ENCODE data around the gene ARL10.

ARL10 gene, protein sequence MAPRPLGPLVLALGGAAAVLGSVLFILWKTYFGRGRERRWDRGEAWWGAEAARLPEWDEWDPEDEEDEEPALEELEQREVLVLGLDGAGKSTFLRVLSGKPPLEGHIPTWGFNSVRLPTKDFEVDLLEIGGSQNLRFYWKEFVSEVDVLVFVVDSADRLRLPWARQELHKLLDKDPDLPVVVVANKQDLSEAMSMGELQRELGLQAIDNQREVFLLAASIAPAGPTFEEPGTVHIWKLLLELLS

GRCh38 chr5:176365351-176366231 lies at the start of gene ARL10:
Gene ARL10 (plus strand): TSS chr5:176365487. CDS start chr5:176365564, 77 bp downstream.
- no peak within 1 kb of the TSS for H3K27ac ChIP-seq (ENCODE audit: low read length)

DNA sequence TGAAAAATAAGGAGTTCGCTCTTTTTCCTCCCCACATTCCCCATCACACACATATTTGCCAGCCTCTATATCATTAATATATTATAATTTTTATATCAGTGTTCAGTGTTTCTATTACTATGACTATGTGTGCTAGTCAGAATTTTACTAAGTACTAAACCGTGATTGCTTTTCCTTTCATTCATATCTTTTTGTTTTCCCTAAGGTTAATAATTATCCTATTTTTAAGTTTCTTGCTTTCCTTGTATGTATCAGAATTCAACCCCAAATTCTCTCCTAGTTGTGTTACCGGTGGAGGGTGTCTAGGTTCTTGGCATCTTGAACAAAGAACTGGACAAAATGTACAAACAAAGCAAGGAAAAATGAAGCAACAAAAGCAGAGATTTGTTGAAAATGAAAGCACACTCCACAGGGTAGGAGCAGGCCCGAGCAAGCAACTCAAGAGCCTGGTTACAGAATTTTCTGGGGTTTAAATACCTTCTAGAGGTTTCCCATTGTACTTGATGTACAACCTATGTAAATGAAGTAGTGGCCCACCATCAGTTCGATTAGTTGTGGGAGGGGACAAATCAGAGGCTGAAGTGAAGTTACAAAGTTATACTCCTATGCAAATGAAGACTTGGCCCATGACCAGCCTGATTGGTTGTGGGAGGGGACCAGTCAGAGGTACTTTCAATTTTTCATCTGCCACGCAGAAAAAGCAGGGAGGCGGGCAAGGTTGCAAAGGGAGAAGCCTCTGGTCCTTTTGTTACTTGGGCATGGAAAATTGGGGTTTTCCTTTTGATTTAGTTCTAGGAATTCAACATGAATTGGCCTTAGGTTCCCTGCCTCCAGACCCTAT lies 47.5 kb upstream of the ARL10 start:
- Histone ChIP-seq H3K9me3 (ENCODE audit: control insufficient read depth in 1 of 2, low read length in 2 of 2) (no peaks in the 10 kb centered on the region), H3K4me3 (ENCODE audit: low read depth in 1 of 2, low read length in 2 of 2) (no peak overlapping the region), H3K36me3 (ENCODE audit: control insufficient read depth in 1 of 2, insufficient read depth in 2 of 2, low read length in 2 of 2) (peaks cover 19 to 29% of the 10 kb centered on the region in 2 donors), H3K27me3 (ENCODE audit: low read depth, low read length) (no peaks in the 10 kb centered on the region), H3K4me1 (ENCODE audit: control insufficient read depth in 1 of 2, insufficient read depth in 2 of 2, low read length in 2 of 2) (no peaks in the 10 kb centered on the region), H3K27ac (ENCODE audit: low read length) (no peak overlapping the region)

More at GRCh38 chr5:176365351-176366231, at the start of gene ARL10:
- H3K9me3 ChIP-seq (ENCODE audit: control insufficient read depth in 1 of 2, low read length in 2 of 2), result no peaks in the 10 kb centered on the region
- H3K4me1 ChIP-seq (ENCODE audit: control insufficient read depth in 1 of 2, insufficient read depth in 2 of 2, low read length in 2 of 2), result peaks cover 0 to 14% of the 10 kb centered on the region in 2 donors
- peak within 1 kb of the TSS; percentile 67 to 94 for H3K4me3 ChIP-seq (ENCODE audit: low read depth in 1 of 2, low read length in 2 of 2)
- no peaks in the 10 kb centered on the region for H3K27me3 ChIP-seq (ENCODE audit: low read depth, low read length)
- peaks cover 0 to 25% of the 10 kb centered on the region in 2 donors for H3K36me3 ChIP-seq (ENCODE audit: control insufficient read depth in 1 of 2, insufficient read depth in 2 of 2, low read length in 2 of 2)

- H3K27ac ChIP-seq (ENCODE audit: low read length), result no peak overlapping the region
- no peaks in the 10 kb centered on the region for H3K4me1 ChIP-seq (ENCODE audit: control insufficient read depth in 1 of 2, insufficient read depth in 2 of 2, low read length in 2 of 2)
- no peaks in the 10 kb centered on the region for H3K9me3 ChIP-seq (ENCODE audit: control insufficient read depth in 1 of 2, low read length in 2 of 2)
- H3K36me3 ChIP-seq (ENCODE audit: control insufficient read depth in 1 of 2, insufficient read depth in 2 of 2, low read length in 2 of 2), result peaks cover 27 to 39% of the 10 kb centered on the region in 2 donors
- no peak overlapping the region for H3K4me3 ChIP-seq (ENCODE audit: low read depth in 1 of 2, low read length in 2 of 2)
- no peaks in the 10 kb centered on the region for H3K27me3 ChIP-seq (ENCODE audit: low read depth, low read length)
These were observed 45.3 kb upstream of the ARL10 start for GRCh38 chr5:176319827-176320554.

- Histone ChIP-seq H3K27me3 (ENCODE audit: low read depth, low read length) (no peaks in the 10 kb centered on the region), H3K4me3 (ENCODE audit: low read depth in 1 of 2, low read length in 2 of 2) (no peak overlapping the region), H3K4me1 (ENCODE audit: control insufficient read depth in 1 of 2, insufficient read depth in 2 of 2, low read length in 2 of 2) (no peaks in the 10 kb centered on the region), H3K27ac (ENCODE audit: low read length) (no peak overlapping the region), H3K9me3 (ENCODE audit: control insufficient read depth in 1 of 2, low read length in 2 of 2) (no peaks in the 10 kb centered on the region), H3K36me3 (ENCODE audit: control insufficient read depth in 1 of 2, insufficient read depth in 2 of 2, low read length in 2 of 2) (peaks cover 21 to 33% of the 10 kb centered on the region in 2 donors)
These were observed 44.7 kb upstream of the ARL10 start for GRCh38 chr5:176320577-176320976.

DNA sequence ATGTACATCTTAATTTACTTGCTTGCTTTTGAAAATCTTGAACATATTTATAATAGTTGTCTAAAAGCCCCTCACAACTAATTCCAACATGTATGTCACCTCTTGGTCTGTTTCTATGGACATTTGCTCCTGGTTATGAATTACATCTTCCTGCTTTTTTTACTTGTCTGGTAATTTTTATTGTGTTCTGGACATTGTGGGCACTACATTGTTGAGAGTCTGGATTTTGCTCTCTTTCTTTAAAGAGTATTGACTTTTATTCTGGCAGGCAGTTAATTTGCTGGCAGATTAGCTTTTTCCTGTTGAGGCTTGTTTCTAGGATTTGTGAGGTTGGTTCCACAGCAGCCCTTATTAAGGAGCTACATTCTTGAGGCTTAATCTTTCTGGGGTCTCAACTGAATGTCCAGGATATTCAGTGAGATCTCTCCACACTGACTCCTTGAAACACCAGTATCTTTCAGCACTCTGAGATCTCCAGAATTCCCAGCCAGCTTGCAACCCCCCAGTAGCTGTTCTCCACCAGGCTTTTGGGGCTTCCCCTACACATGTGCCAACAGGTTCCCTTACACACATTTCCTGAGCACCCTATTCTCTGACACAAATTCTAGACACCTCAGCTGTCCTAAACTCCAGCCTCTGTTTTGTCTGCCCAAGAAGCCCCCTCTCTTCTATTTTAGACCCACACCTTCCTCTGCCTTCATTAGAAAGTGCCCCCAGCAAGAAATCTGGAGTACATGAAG lies 31.1 kb upstream of the ARL10 start:
- no peak overlapping the region for H3K4me3 ChIP-seq (ENCODE audit: low read depth in 1 of 2, low read length in 2 of 2)
- no peak overlapping the region for H3K27ac ChIP-seq (ENCODE audit: low read length)
- H3K27me3 ChIP-seq (ENCODE audit: low read depth, low read length), result no peaks in the 10 kb centered on the region
- no peaks in the 10 kb centered on the region for H3K4me1 ChIP-seq (ENCODE audit: control insufficient read depth in 1 of 2, insufficient read depth in 2 of 2, low read length in 2 of 2)
- peaks cover 0 to 4% of the 10 kb centered on the region in 2 donors for H3K9me3 ChIP-seq (ENCODE audit: control insufficient read depth in 1 of 2, low read length in 2 of 2)
- H3K36me3 ChIP-seq (ENCODE audit: control insufficient read depth in 1 of 2, insufficient read depth in 2 of 2, low read length in 2 of 2), result peaks cover 17 to 22% of the 10 kb centered on the region in 2 donors

GRCh38 chr5:176337913-176338312 lies 27.4 kb upstream of the ARL10 start:
- H3K4me3 ChIP-seq (ENCODE audit: low read depth in 1 of 2, low read length in 2 of 2), result no peak overlapping the region
- no peaks in the 10 kb centered on the region for H3K27me3 ChIP-seq (ENCODE audit: low read depth, low read length)
- no peaks in the 10 kb centered on the region for H3K4me1 ChIP-seq (ENCODE audit: control insufficient read depth in 1 of 2, insufficient read depth in 2 of 2, low read length in 2 of 2)
- peaks cover 17 to 35% of the 10 kb centered on the region in 2 donors for H3K36me3 ChIP-seq (ENCODE audit: control insufficient read depth in 1 of 2, insufficient read depth in 2 of 2, low read length in 2 of 2)
- H3K27ac ChIP-seq (ENCODE audit: low read length), result no peak overlapping the region
- H3K9me3 ChIP-seq (ENCODE audit: control insufficient read depth in 1 of 2, low read length in 2 of 2), result peaks cover 0 to 4% of the 10 kb centered on the region in 2 donors

DNA sequence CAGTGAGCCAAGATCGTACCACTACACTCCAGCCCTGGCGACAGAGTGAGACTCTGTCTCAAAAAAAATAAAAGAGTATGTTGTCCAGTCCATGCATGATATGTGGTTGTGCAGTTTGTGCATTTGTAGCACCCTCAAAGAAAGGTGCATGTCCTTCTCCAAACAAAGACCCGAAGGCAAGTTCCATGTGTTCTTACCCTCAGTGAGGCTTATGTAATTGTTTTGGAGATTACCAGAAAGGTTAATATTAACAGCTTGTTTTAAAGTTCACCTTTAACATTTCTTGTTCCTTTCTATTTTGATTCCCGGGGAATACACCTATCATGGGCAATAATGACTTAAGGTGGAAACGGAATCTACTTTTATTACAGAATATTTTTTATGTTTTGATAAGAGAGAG lies 26.0 kb upstream of the ARL10 start:
- Histone ChIP-seq H3K9me3 (ENCODE audit: control insufficient read depth in 1 of 2, low read length in 2 of 2) (peaks cover 0 to 1% of the 10 kb centered on the region in 2 donors), H3K27me3 (ENCODE audit: low read depth, low read length) (no peaks in the 10 kb centered on the region), H3K27ac (ENCODE audit: low read length) (no peak overlapping the region), H3K4me1 (ENCODE audit: control insufficient read depth in 1 of 2, insufficient read depth in 2 of 2, low read length in 2 of 2) (no peaks in the 10 kb centered on the region), H3K36me3 (ENCODE audit: control insufficient read depth in 1 of 2, insufficient read depth in 2 of 2, low read length in 2 of 2) (peaks cover 17 to 35% of the 10 kb centered on the region in 2 donors), H3K4me3 (ENCODE audit: low read depth in 1 of 2, low read length in 2 of 2) (no peak overlapping the region)

DNA sequence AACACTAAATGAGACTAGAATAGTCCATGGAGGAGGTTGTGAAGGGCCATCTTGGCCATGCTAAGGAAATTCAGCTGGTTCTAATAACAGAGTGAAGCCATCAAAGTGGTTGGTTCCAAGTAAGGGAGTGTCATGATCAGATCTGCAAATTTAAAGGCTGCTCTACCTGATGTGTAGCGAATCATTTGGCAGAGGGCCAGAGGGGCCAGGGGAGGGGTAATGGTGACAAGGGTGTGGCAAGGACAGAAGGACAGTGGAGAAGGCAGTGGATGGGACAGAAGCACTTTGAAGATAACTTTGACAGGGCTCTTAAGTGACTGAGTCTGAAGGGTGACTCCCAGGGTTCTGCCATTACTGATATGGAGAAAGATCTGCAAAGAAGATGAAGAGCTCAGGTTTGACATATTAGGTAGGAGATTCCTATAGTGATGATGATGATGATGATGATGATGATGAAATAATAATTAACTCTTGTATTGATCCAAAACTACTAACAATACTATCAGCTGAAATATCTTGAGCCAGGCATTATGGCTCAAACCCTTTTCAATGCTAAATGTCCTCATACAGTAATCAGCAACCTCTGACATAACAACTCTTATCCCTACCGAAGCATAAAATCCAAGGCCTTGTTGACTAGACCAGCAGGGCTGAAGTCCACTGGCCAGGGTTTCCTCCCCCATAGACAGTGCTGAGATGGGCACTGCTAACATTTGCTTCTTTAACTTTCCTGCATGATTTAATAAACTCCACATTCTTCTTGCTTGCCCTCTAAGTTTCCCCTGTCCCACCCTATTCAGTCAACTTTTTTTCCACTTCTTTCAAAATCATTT lies 23.7 kb upstream of the ARL10 start:
- Histone ChIP-seq H3K4me1 (ENCODE audit: control insufficient read depth in 1 of 2, insufficient read depth in 2 of 2, low read length in 2 of 2) (no peaks in the 10 kb centered on the region), H3K36me3 (ENCODE audit: control insufficient read depth in 1 of 2, insufficient read depth in 2 of 2, low read length in 2 of 2) (peaks cover 30 to 54% of the 10 kb centered on the region in 2 donors), H3K9me3 (ENCODE audit: control insufficient read depth in 1 of 2, low read length in 2 of 2) (no peaks in the 10 kb centered on the region), H3K27me3 (ENCODE audit: low read depth, low read length) (no peaks in the 10 kb centered on the region), H3K4me3 (ENCODE audit: low read depth in 1 of 2, low read length in 2 of 2) (no peak overlapping the region), H3K27ac (ENCODE audit: low read length) (no peak overlapping the region)

DNA sequence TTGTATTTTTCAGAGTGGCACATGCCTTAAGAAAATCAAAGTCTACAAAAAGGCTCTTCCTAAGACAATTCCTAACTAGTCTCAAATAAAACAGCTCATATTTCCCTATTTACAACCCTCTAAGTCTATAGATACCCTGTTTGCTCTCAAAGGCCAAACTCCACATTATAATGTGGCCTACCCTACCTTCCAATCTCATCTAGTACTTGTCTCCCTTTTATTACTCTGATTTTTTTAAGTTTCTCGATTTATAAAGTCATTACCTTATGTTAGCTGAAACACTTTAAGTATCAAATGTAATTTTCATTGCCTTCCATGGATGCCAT lies 23.2 kb upstream of the ARL10 start:
- H3K4me3 ChIP-seq (ENCODE audit: low read depth in 1 of 2, low read length in 2 of 2), result no peak overlapping the region
- H3K9me3 ChIP-seq (ENCODE audit: control insufficient read depth in 1 of 2, low read length in 2 of 2), result no peaks in the 10 kb centered on the region
- no peak overlapping the region for H3K27ac ChIP-seq (ENCODE audit: low read length)
- H3K27me3 ChIP-seq (ENCODE audit: low read depth, low read length), result no peaks in the 10 kb centered on the region
- H3K4me1 ChIP-seq (ENCODE audit: control insufficient read depth in 1 of 2, insufficient read depth in 2 of 2, low read length in 2 of 2), result no peaks in the 10 kb centered on the region
- peaks cover 29 to 54% of the 10 kb centered on the region in 2 donors for H3K36me3 ChIP-seq (ENCODE audit: control insufficient read depth in 1 of 2, insufficient read depth in 2 of 2, low read length in 2 of 2)
